ENCODE data around the gene C19orf47.

GRCh38 chr19:40369797-40370196 lies 21.6 kb upstream of the C19orf47 start:
- TF ChIP-seq CTCF (IDR thresholded peaks at IDR 0.05; ENCODE audit: low read length) (no peak), EZH2phosphoT487 (IDR thresholded peaks at IDR 0.05; ENCODE audit: low read length) (no peak)
